HEK293 (cell line): ENCODE results near the gene SYNM.

ENCODE experiments used
- CTCF ChIA-PET: fragments of 350-600 bp; formaldehyde crosslinking; extraction: SDS; loops from one replicate; lab custom pipeline; 2021; ENCODE audit warnings: antibody characterized with exemption; lab: Yijun Ruan, JAX
- POLR2A ChIA-PET: fragments of 300-600 bp; formaldehyde crosslinking; extraction: SDS; loops from one replicate; lab custom pipeline; 2020; ENCODE audit warnings: antibody characterized with exemption, inconsistent platforms; lab: Yijun Ruan, JAX
- H3K27ac ChIP-seq: fragments of 200-500 bp; sonication (Bioruptor generic); 2 replicates; pipeline ENCODE4 v1.5.1; 2014; ENCODE audit warnings: low read depth, low read length, control low read depth, inconsistent platforms; ENCODE audit errors: extremely low read depth
- H3K36me3 ChIP-seq, 2 experiments: fragments of 200-500 bp in 1 of 2; sonication (Bioruptor generic) in 1 of 2; 1 replicate in 1 of 2; 2 replicates in 1 of 2; pipeline ENCODE4 v1.5.1; 2014 to 2017; ENCODE audit warnings: inconsistent platforms in 2 of 2, low read length in 2 of 2; ENCODE audit not compliant: control insufficient read depth in 2 of 2, insufficient read depth in 1 of 2
- H3K4me1 ChIP-seq: fragments of 200-500 bp; sonication (Bioruptor generic); 2 replicates; pipeline ENCODE4 v1.5.1; 2014; ENCODE audit warnings: mild to moderate bottlenecking, low read length, inconsistent platforms; ENCODE audit not compliant: control insufficient read depth, insufficient read depth
- H3K4me3 ChIP-seq: 2 replicates; pipeline ENCODE4 v1.5.1; 2011; ENCODE audit warnings: low read depth, mild to moderate bottlenecking, control low read depth, low read length, moderate library complexity
- H3K9me3 ChIP-seq: fragments of 200-500 bp; sonication (Bioruptor generic); 2 replicates; pipeline ENCODE4 v1.5.1; 2014; ENCODE audit warnings: low read depth, low read length, inconsistent platforms; ENCODE audit not compliant: control insufficient read depth, insufficient read depth
- BCL11B ChIP-seq: fragments of 450-650 bp; formaldehyde crosslinking; IDR thresholded peaks from 2 replicates; pipeline ENCODE4 v1.5.1; 2016; ENCODE audit warnings: low read depth, missing biosample characterization, missing genetic modification characterization
- HIC1 ChIP-seq: fragments of 450-650 bp; formaldehyde crosslinking; IDR thresholded peaks from 2 replicates; pipeline ENCODE4 v1.5.1; 2016; ENCODE audit warnings: missing biosample characterization, missing genetic modification characterization
- HOXA7 ChIP-seq: sonication (generic); formaldehyde crosslinking; IDR thresholded peaks from 2 replicates; pipeline ENCODE4 v1.8.1; 2022; ENCODE audit warnings: missing genetic modification reagents, borderline replicate concordance
- IKZF3 ChIP-seq: fragments of 450-650 bp; IDR thresholded peaks from 2 replicates; pipeline ENCODE4 v1.5.0; 2018; ENCODE audit warnings: missing biosample characterization, mild to moderate bottlenecking, missing genetic modification characterization, moderate library complexity
- KLF10 ChIP-seq: fragments of 450-650 bp; IDR thresholded peaks from 2 replicates; pipeline ENCODE4 v1.5.1; 2018; ENCODE audit warnings: missing biosample characterization, mild to moderate bottlenecking, missing genetic modification characterization
- KLF7 ChIP-seq: fragments of 450-650 bp; formaldehyde crosslinking; IDR thresholded peaks from 2 replicates; pipeline ENCODE4 v1.5.1; 2016; ENCODE audit warnings: missing biosample characterization, missing genetic modification characterization, borderline replicate concordance
- KLF8 ChIP-seq: fragments of 450-650 bp; formaldehyde crosslinking; IDR thresholded peaks from 2 replicates; pipeline ENCODE4 v1.5.1; 2016; ENCODE audit warnings: missing biosample characterization, missing genetic modification characterization
- MEIS1 ChIP-seq: sonication (generic); formaldehyde crosslinking; IDR thresholded peaks from 2 replicates; pipeline ENCODE4 v1.8.1; 2022; ENCODE audit warnings: missing genetic modification reagents, mild to moderate bottlenecking, borderline replicate concordance
- SETDB1 ChIP-seq: IDR thresholded peaks from one replicate; pipeline ENCODE4 v1.6.1; 2017; ENCODE audit warnings: mild to moderate bottlenecking, low read length, moderate library complexity, mixed read lengths; ENCODE audit not compliant: insufficient read length
- ZBTB1 ChIP-seq: fragments of 450-650 bp; formaldehyde crosslinking; IDR thresholded peaks from 2 replicates; pipeline ENCODE4 v1.5.1; 2016; ENCODE audit warnings: missing biosample characterization, missing genetic modification characterization
- ZBTB20 ChIP-seq: fragments of 450-650 bp; formaldehyde crosslinking; IDR thresholded peaks from 2 replicates; pipeline ENCODE4 v1.5.1; 2016; ENCODE audit warnings: missing biosample characterization, missing genetic modification characterization
- ZBTB26 ChIP-seq: fragments of 450-650 bp; formaldehyde crosslinking; optimal IDR thresholded peaks from 2 replicates; pipeline ENCODE3; 2016; ENCODE audit warnings: missing biosample characterization, mild to moderate bottlenecking, missing genetic modification characterization
- ZBTB44 ChIP-seq: fragments of 450-650 bp; IDR thresholded peaks from 2 replicates; pipeline ENCODE4 v1.5.1; 2018; ENCODE audit warnings: missing biosample characterization, mild to moderate bottlenecking, missing genetic modification characterization
- ZBTB7A ChIP-seq: fragments of 450-650 bp; formaldehyde crosslinking; IDR thresholded peaks from 2 replicates; pipeline ENCODE4 v1.5.1; 2016; ENCODE audit warnings: low read depth, missing biosample characterization, missing genetic modification characterization
- ZBTB8A ChIP-seq: fragments of 450-650 bp; formaldehyde crosslinking; IDR thresholded peaks from 2 replicates; pipeline ENCODE4 v1.5.1; 2016; ENCODE audit warnings: missing biosample characterization, missing genetic modification characterization
- ZEB2 ChIP-seq: fragments of 450-650 bp; formaldehyde crosslinking; IDR thresholded peaks from 2 replicates; pipeline ENCODE4 v1.5.1; 2016; ENCODE audit warnings: missing biosample characterization, missing genetic modification characterization
- ZFHX2 ChIP-seq: fragments of 450-650 bp; formaldehyde crosslinking; conservative IDR thresholded peaks from 2 replicates; pipeline ENCODE4 v1.5.1; 2016; ENCODE audit warnings: missing biosample characterization, missing genetic modification characterization
- ZNF2 ChIP-seq: fragments of 450-650 bp; formaldehyde crosslinking; IDR thresholded peaks from 2 replicates; pipeline ENCODE4 v1.5.1; 2016; ENCODE audit warnings: missing biosample characterization, missing genetic modification characterization
- ZNF26 ChIP-seq: fragments of 450-650 bp; formaldehyde crosslinking; IDR thresholded peaks from 2 replicates; pipeline ENCODE4 v1.5.1; 2016; ENCODE audit warnings: missing biosample characterization, missing genetic modification characterization
- ZNF335 ChIP-seq: fragments of 450-650 bp; formaldehyde crosslinking; conservative IDR thresholded peaks from 2 replicates; pipeline ENCODE4 v1.5.1; 2016; ENCODE audit warnings: missing biosample characterization, missing genetic modification characterization
- ZNF341 ChIP-seq: fragments of 450-650 bp; formaldehyde crosslinking; IDR thresholded peaks from 2 replicates; pipeline ENCODE4; 2016; ENCODE audit warnings: low read depth, missing biosample characterization, missing genetic modification characterization
- ZNF350 ChIP-seq: fragments of 450-650 bp; formaldehyde crosslinking; IDR thresholded peaks from 2 replicates; pipeline ENCODE4 v1.5.0; 2017; ENCODE audit warnings: missing biosample characterization, mild to moderate bottlenecking, missing genetic modification characterization
- ZNF37A ChIP-seq: fragments of 450-650 bp; IDR thresholded peaks from 2 replicates; pipeline ENCODE4 v1.5.1; 2018; ENCODE audit warnings: missing biosample characterization, missing genetic modification characterization
- ZNF391 ChIP-seq: fragments of 450-650 bp; formaldehyde crosslinking; IDR thresholded peaks from 2 replicates; pipeline ENCODE4 v1.5.1; 2016; ENCODE audit warnings: low read depth, missing biosample characterization, missing genetic modification characterization, borderline replicate concordance
- ZNF488 ChIP-seq: fragments of 450-650 bp; formaldehyde crosslinking; IDR thresholded peaks from 2 replicates; pipeline ENCODE4 v1.5.1; 2016; ENCODE audit warnings: missing biosample characterization, missing genetic modification characterization
- ZNF560 ChIP-seq: fragments of 450-650 bp; formaldehyde crosslinking; IDR thresholded peaks from 2 replicates; pipeline ENCODE4 v1.5.1; 2017; ENCODE audit warnings: missing biosample characterization, missing genetic modification characterization, borderline replicate concordance
- ZNF561 ChIP-seq: fragments of 450-650 bp; IDR thresholded peaks from 2 replicates; pipeline ENCODE4 v1.5.1; 2018; ENCODE audit warnings: missing biosample characterization, missing genetic modification characterization, borderline replicate concordance
- ZNF660 ChIP-seq: fragments of 450-650 bp; IDR thresholded peaks from 2 replicates; pipeline ENCODE4 v1.5.1; 2018; ENCODE audit warnings: missing biosample characterization, mild to moderate bottlenecking, missing genetic modification characterization
- ZNF707 ChIP-seq: fragments of 450-650 bp; formaldehyde crosslinking; IDR thresholded peaks from 2 replicates; pipeline ENCODE4 v1.5.1; 2016; ENCODE audit warnings: missing biosample characterization, missing genetic modification characterization
- ZNF791 ChIP-seq: fragments of 450-650 bp; formaldehyde crosslinking; IDR thresholded peaks from 2 replicates; pipeline ENCODE4 v1.5.1; 2016; ENCODE audit warnings: missing biosample characterization, missing genetic modification characterization

Gene SYNM

GRCh38 chr15:99059010-99059981, 45.6 kb upstream of the SYNM start:
- Histone ChIP-seq H3K4me1 (no peaks in the 10 kb centered on the region; the same call in 1 of the 2 replicates), H3K36me3 (no peaks in the 10 kb centered on the region), H3K9me3 (no peaks in the 10 kb centered on the region), H3K4me3 (peak overlapping the region; percentile 50), H3K27ac (peak overlapping the region; percentile 59; the same call in 1 of the 2 replicates)
- ChIA-PET CTCF (interaction anchor here (0.6 to 2.4 kb wide), 20 partner anchors 10 to 540 kb away, joined by 3 to 10 read pairs (median 3); no protein-coding TSS in a partner anchor), POLR2A (interaction anchor here (0.6 to 1.4 kb wide), 4 partner anchors 14 to 540 kb away, joined by 3 to 10 read pairs (median 3); no protein-coding TSS in a partner anchor)
- TF ChIP-seq KLF10 (tag by site-specific recombination) (0 out of 2 replicates have a peak, but pooled peaks have one; percentile 28), ZNF488 (tag by site-specific recombination) (no peak), ZNF350 (tag by site-specific recombination) (no peak), HIC1 (tag by site-specific recombination) (no peak), ZNF791 (tag by site-specific recombination) (no peak), ZBTB7A (tag by site-specific recombination) (no peak), ZNF341 (tag by site-specific recombination) (peak; percentile 71), ZNF560 (tag by site-specific recombination) (no peak), IKZF3 (tag by site-specific recombination) (peak; percentile 88), ZNF660 (tag by site-specific recombination) (peak; percentile 94), ZBTB26 (tag by site-specific recombination) (peak; percentile 77), ZNF707 (no peak), MEIS1 (CRISPR knock-in tag) (0 out of 2 replicates have a peak, but pooled peaks have one; percentile 13), KLF8 (tag by site-specific recombination) (no peak), ZBTB44 (no peak), HOXA7 (CRISPR knock-in tag) (no peak), ZNF26 (tag by site-specific recombination) (no peak), ZNF37A (no peak), KLF7 (tag by site-specific recombination) (no peak), ZFHX2 (tag by site-specific recombination) (no peak), ZBTB8A (peak; percentile 56), ZNF561 (tag by site-specific recombination) (0 out of 2 replicates have a peak, but pooled peaks have one; percentile 63), ZEB2 (tag by site-specific recombination) (no peak), ZNF335 (peak; percentile 44; the same call in 1 of the 2 replicates), ZBTB20 (tag by site-specific recombination) (peak; percentile 61), BCL11B (tag by site-specific recombination) (no peak), ZNF2 (no peak), ZBTB1 (no peak), SETDB1 (no peak), ZNF391 (tag by site-specific recombination) (no peak)
